GM21717 (cell line): Measurements from ENCODE around the gene RAPGEF6.
A peak's percentile ranks its signal among the peaks of the same experiment; 100 is the strongest.

Experiments
- ATAC-seq: cut with Tn5 transposase; IDR thresholded peaks from one replicate; pipeline ENCODE4 v1.9.1; 2021; ENCODE audit warnings: mild to moderate bottlenecking, moderate library complexity; ENCODE audit not compliant: unreplicated experiment

RAPGEF6 gene

GRCh38 chr5:131542723-131543122 lies 92.3 kb downstream of the RAPGEF6 start:
- ATAC-seq: no peak

GRCh38 chr5:131541762-131542161 lies 93.3 kb downstream of the RAPGEF6 start:
- ATAC-seq: no peak

GRCh38 chr5:131541071-131541470 lies 94.0 kb downstream of the RAPGEF6 start:
- no peak for ATAC-seq

- ATAC-seq: no peak
Observed at GRCh38 chr5:131539251-131539650, 95.8 kb downstream of the RAPGEF6 start.

- ATAC-seq: no peak
Observed at GRCh38 chr5:131538177-131538593, 96.8 kb downstream of the RAPGEF6 start.

- no peak for ATAC-seq
Observed at GRCh38 chr5:131536850-131537448, 98.1 kb downstream of the RAPGEF6 start.

- ATAC-seq: peak; percentile 96
Observed at GRCh38 chr5:131536211-131536826, 98.7 kb downstream of the RAPGEF6 start.

- ATAC-seq: no peak
Observed at GRCh38 chr5:131534974-131535373, 100.1 kb downstream of the RAPGEF6 start.

GRCh38 chr5:131533836-131534235 lies 101.2 kb downstream of the RAPGEF6 start:
- ATAC-seq: no peak

GRCh38 chr5:131532031-131532640 lies 102.9 kb downstream of the RAPGEF6 start:
- no peak for ATAC-seq

GRCh38 chr5:131530706-131531331 lies 104.2 kb downstream of the RAPGEF6 start:
- no peak for ATAC-seq

GRCh38 chr5:131528682-131529081 lies 106.3 kb downstream of the RAPGEF6 start:
- ATAC-seq: no peak

GRCh38 chr5:131525805-131526204 lies 109.2 kb downstream of the RAPGEF6 start:
- ATAC-seq: no peak

- no peak for ATAC-seq
Observed at GRCh38 chr5:131524431-131524830, 110.6 kb downstream of the RAPGEF6 start.

- ATAC-seq: no peak
Observed at GRCh38 chr5:131523500-131524185, 111.4 kb downstream of the RAPGEF6 start.

- no peak for ATAC-seq
Observed at GRCh38 chr5:131521252-131521651, 113.8 kb downstream of the RAPGEF6 start.

GRCh38 chr5:131515348-131515747 lies 119.7 kb downstream of the RAPGEF6 start:
- no peak for ATAC-seq

- ATAC-seq: no peak
Observed at GRCh38 chr5:131514316-131515283, 120.4 kb downstream of the RAPGEF6 start.

- ATAC-seq: no peak
Observed at GRCh38 chr5:131513780-131514179, 121.2 kb downstream of the RAPGEF6 start.

- no peak for ATAC-seq
Observed at GRCh38 chr5:131511934-131512333, 123.1 kb downstream of the RAPGEF6 start.
